Measurements from ENCODE around the gene PEX10.

GRCh38 chr1:2381741-2382620 is 30.4 kb downstream of the PEX10 start:
- peak; percentile 89 for TF ChIP-seq CTCF (IDR thresholded peaks at IDR 0.05; ENCODE audit: low read depth, low read length, missing input control)
- no peak for TF ChIP-seq TAF1 (conservative IDR thresholded peaks at IDR 0.05)
